Measurements from ENCODE around the gene TSPOAP1. TPM values are rescaled to one million over a fixed set of nuclear protein-coding genes. Genes with fewer than 3 reads are reported as not detected.
"Not testable (repeated sequence)": the region's sequence is repeated elsewhere in the genome, so short reads cannot be mapped to it uniquely, and the experiment has no call there.

TSPOAP1 gene
- total RNA-seq, 1 experiment from 2014 or later: 4.3 TPM

GRCh38 chr17:58341861-58342475 lies 13.4 kb upstream of the TSPOAP1 start:
- Histone ChIP-seq H3K4me1 (ENCODE audit: insufficient read depth, low read length) (no peaks in the 10 kb centered on the region), H2AFZ (ENCODE audit: low read length) (no peak overlapping the region), H4K20me1 (ENCODE audit: low read length) (no peaks in the 10 kb centered on the region), H3F3A (ENCODE audit: low read length, unreplicated experiment) (no peaks in the 10 kb centered on the region), H3K36me3 (ENCODE audit: low read depth, low read length) (peaks cover 30% of the 10 kb centered on the region), H3K4me3 (ENCODE audit: low read length) (no peak overlapping the region), H3K27ac (ENCODE audit: low read length) (no peak overlapping the region), H3K9ac (ENCODE audit: low read length) (no peak overlapping the region), H3K9me3 (ENCODE audit: low read length) (no peaks in the 10 kb centered on the region), H3K79me2 (ENCODE audit: low read length) (no peaks in the 10 kb centered on the region), H3K9me2 (replicated peaks; ENCODE audit: low read length) (no peaks in the 10 kb centered on the region), H3K27me3 (ENCODE audit: low read length) (no peaks in the 10 kb centered on the region), H3K4me2 (ENCODE audit: low read length) (no peak overlapping the region)
- CTCF ChIA-PET: no interaction called here
- BruUV-seq (replicated peaks): no TSS peak
- ATAC-seq (no peak), DNase-seq (no peak)
- POLR2A ChIA-PET (ENCODE audit: unreplicated experiment): no interaction called here
- intact Hi-C loops (cut with micrococcal nuclease): no loop called here
- TF ChIP-seq EZH2 (IDR thresholded peaks at IDR 0.05; ENCODE audit: low read length, unreplicated experiment): no peak

DNA sequence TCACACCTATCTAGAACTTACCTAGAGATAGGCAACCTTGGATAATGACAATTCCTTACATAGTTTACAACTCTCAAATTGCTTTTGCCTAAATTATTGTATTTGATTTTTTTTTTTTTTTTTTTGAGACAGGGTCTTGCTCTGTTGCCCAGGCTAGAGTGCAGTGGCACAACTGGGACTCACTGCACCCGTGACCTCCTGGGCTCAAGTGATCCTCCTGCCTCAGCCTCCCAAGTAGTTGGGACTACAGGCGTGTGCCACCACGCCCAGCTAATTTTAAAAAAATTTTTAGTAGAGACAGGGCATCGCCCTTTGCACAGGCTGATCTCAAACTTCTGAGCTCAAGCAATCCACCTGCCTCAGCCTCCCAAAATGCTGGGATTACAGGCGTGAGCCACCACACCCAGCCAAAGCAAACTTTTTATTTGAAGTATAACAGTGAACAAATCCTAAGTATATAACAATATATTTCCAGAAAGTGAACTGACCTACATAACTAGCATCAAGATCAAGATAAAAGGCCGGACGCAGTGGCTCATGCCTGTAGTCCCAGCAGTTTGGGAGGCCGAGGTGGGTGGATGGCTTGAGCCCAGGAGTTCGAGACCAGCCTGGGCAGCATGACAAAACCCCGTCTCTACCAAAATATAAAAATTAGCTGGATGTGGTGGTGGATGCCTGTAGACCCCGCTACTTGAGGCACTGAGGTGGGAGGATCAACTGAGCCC lies 12.7 kb upstream of the TSPOAP1 start:
- H3K36me3 ChIP-seq (ENCODE audit: low read depth, low read length): peaks cover 24% of the 10 kb centered on the region
- BruUV-seq (replicated peaks); H3K79me2 ChIP-seq (ENCODE audit: low read length); H2AFZ ChIP-seq (ENCODE audit: low read length); DNase-seq; POLR2A ChIA-PET (ENCODE audit: unreplicated experiment); CTCF ChIA-PET; H4K20me1 ChIP-seq (ENCODE audit: low read length); ATAC-seq; H3K27me3 ChIP-seq (ENCODE audit: low read length); H3F3A ChIP-seq (ENCODE audit: low read length, unreplicated experiment); H3K9me3 ChIP-seq (ENCODE audit: low read length); H3K27ac ChIP-seq (ENCODE audit: low read length); H3K4me1 ChIP-seq (ENCODE audit: insufficient read depth, low read length); H3K4me3 ChIP-seq (ENCODE audit: low read length); H3K4me2 ChIP-seq (ENCODE audit: low read length); H3K9me2 ChIP-seq (replicated peaks; ENCODE audit: low read length); intact Hi-C loops (cut with micrococcal nuclease); H3K9ac ChIP-seq (ENCODE audit: low read length): not testable (repeated sequence)

DNA sequence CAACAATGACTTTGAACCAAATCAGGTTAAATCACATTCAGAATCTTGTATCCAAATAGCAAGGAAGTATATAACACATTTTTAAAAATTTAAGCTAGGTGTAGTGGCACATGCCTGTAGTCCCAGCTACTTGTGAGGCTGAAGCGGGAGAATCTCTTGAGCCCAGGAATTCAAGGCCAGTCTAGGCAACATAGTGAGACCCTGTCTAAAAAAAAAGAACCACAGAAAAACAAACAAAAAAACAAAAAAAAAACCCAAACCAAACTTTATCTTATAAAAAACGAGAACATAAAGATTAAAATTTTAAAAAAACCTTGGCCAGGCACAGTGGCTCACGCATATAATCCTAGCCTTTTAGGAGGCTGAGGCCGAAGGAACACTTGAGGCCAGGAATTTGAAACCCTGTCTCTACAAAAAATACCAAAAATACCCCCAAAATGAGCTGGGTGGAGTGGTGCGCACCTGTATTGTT lies 11.8 kb upstream of the TSPOAP1 start:
- H3K36me3 ChIP-seq (ENCODE audit: low read depth, low read length): peaks cover 16% of the 10 kb centered on the region
- H2AFZ ChIP-seq (ENCODE audit: low read length): no peak overlapping the region
- POLR2A ChIA-PET (ENCODE audit: unreplicated experiment): interaction anchor here (1.4 kb wide), 1 partner anchor 12 kb away, joined by 3 read pairs; the partner anchor contains the start of gene SUPT4H1
- DNase-seq (no peak), ATAC-seq (no peak)
- no peaks in the 10 kb centered on the region for H3F3A ChIP-seq (ENCODE audit: low read length, unreplicated experiment)
- BruUV-seq (replicated peaks): no TSS peak
- H3K9me3 ChIP-seq (ENCODE audit: low read length): no peaks in the 10 kb centered on the region
- intact Hi-C loops (cut with micrococcal nuclease): no loop called here
- TF ChIP-seq EZH2 (IDR thresholded peaks at IDR 0.05; ENCODE audit: low read length, unreplicated experiment) (no peak), EZH2phosphoT487 (IDR thresholded peaks at IDR 0.05; ENCODE audit: borderline replicate concordance, low read length) (no peak)
- TF ChIP-seq, protein P1, sequence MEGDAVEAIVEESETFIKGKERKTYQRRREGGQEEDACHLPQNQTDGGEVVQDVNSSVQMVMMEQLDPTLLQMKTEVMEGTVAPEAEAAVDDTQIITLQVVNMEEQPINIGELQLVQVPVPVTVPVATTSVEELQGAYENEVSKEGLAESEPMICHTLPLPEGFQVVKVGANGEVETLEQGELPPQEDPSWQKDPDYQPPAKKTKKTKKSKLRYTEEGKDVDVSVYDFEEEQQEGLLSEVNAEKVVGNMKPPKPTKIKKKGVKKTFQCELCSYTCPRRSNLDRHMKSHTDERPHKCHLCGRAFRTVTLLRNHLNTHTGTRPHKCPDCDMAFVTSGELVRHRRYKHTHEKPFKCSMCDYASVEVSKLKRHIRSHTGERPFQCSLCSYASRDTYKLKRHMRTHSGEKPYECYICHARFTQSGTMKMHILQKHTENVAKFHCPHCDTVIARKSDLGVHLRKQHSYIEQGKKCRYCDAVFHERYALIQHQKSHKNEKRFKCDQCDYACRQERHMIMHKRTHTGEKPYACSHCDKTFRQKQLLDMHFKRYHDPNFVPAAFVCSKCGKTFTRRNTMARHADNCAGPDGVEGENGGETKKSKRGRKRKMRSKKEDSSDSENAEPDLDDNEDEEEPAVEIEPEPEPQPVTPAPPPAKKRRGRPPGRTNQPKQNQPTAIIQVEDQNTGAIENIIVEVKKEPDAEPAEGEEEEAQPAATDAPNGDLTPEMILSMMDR (conservative IDR thresholded peaks at IDR 0.05; ENCODE audit: low read depth, low read length): no peak
- H3K9ac ChIP-seq (ENCODE audit: low read length): no peak overlapping the region
- no peaks in the 10 kb centered on the region for H3K9me2 ChIP-seq (replicated peaks; ENCODE audit: low read length)
- no peak overlapping the region for H3K27ac ChIP-seq (ENCODE audit: low read length)
- H3K4me1 ChIP-seq (ENCODE audit: insufficient read depth, low read length): peaks cover 6% of the 10 kb centered on the region; the same call in 1 of the 2 replicates
- CTCF ChIA-PET: interaction anchor here (0.7 kb wide), 1 partner anchor 77 kb away, joined by 17 read pairs; no protein-coding TSS in a partner anchor
- no peak overlapping the region for H3K4me2 ChIP-seq (ENCODE audit: low read length)
- no peaks in the 10 kb centered on the region for H3K27me3 ChIP-seq (ENCODE audit: low read length)
- H3K79me2 ChIP-seq (ENCODE audit: low read length): no peaks in the 10 kb centered on the region
- no peak overlapping the region for H3K4me3 ChIP-seq (ENCODE audit: low read length)
- no peaks in the 10 kb centered on the region for H4K20me1 ChIP-seq (ENCODE audit: low read length)

Measured in PC-3 (cell line).